Measurements from ENCODE around the gene FAM24A. TPM values are rescaled to one million over a fixed set of nuclear protein-coding genes. Genes with fewer than 3 reads are reported as not detected.

Gene FAM24A
- polyA plus RNA-seq, 1 experiment: not detected

- Histone ChIP-seq H3K36me3 (ENCODE audit: control insufficient read depth, insufficient read depth, low read length) (peaks cover 2% of the 10 kb centered on the region; the same call in 1 of the 2 replicates), H3K4me3 (ENCODE audit: low read depth, low read length) (no peak overlapping the region), H3K27me3 (ENCODE audit: control insufficient read depth, insufficient read depth, low read length) (no peaks in the 10 kb centered on the region)
- ChIA-PET CTCF (no interaction called here), POLR2A (no interaction called here)
- DNase-seq (ENCODE audit: low read depth): no peak
- no peak for TF ChIP-seq CTCF (IDR thresholded peaks at IDR 0.05; ENCODE audit: insufficient read depth, low read depth, low read length)
Measured at GRCh38 chr10:122931088-122931906, 20.9 kb downstream of the FAM24A start.

GRCh38 chr10:122939133-122939855 lies 28.9 kb downstream of the FAM24A start:
- Histone ChIP-seq H3K4me3 (ENCODE audit: low read depth, low read length) (no peak overlapping the region), H3K27me3 (ENCODE audit: control insufficient read depth, insufficient read depth, low read length) (no peaks in the 10 kb centered on the region), H3K36me3 (ENCODE audit: control insufficient read depth, insufficient read depth, low read length) (no peaks in the 10 kb centered on the region; the same call in 1 of the 2 replicates)
- CTCF ChIA-PET: no interaction called here
- no peak for DNase-seq (ENCODE audit: low read depth)
- POLR2A ChIA-PET: no interaction called here
- no peak for TF ChIP-seq CTCF (IDR thresholded peaks at IDR 0.05; ENCODE audit: insufficient read depth, low read depth, low read length)

- H3K4me3 ChIP-seq (ENCODE audit: low read depth, low read length): no peak overlapping the region
- CTCF ChIA-PET: no interaction called here
- POLR2A ChIA-PET: no interaction called here
- H3K36me3 ChIP-seq (ENCODE audit: control insufficient read depth, insufficient read depth, low read length): no peaks in the 10 kb centered on the region; the same call in 1 of the 2 replicates
- no peak for DNase-seq (ENCODE audit: low read depth)
- no peak for TF ChIP-seq CTCF (IDR thresholded peaks at IDR 0.05; ENCODE audit: insufficient read depth, low read depth, low read length)
- H3K27me3 ChIP-seq (ENCODE audit: control insufficient read depth, insufficient read depth, low read length): no peaks in the 10 kb centered on the region
Measured at GRCh38 chr10:122939856-122940543, 29.6 kb downstream of the FAM24A start.

- DNase-seq (ENCODE audit: low read depth): no peak
- ChIA-PET CTCF (no interaction called here), POLR2A (no interaction called here)
- no peaks in the 10 kb centered on the region for H3K27me3 ChIP-seq (ENCODE audit: control insufficient read depth, insufficient read depth, low read length)
- no peak for TF ChIP-seq CTCF (IDR thresholded peaks at IDR 0.05; ENCODE audit: insufficient read depth, low read depth, low read length)
- H3K36me3 ChIP-seq (ENCODE audit: control insufficient read depth, insufficient read depth, low read length): 0 out of 2 replicates have a peak, but pooled peaks cover 1% of the 10 kb centered on the region
- no peak overlapping the region for H3K4me3 ChIP-seq (ENCODE audit: low read depth, low read length)
Measured at GRCh38 chr10:122949296-122949695, 38.9 kb downstream of the FAM24A start.
